Stomach smooth muscle (tissue), 2 donors: Measurements from ENCODE around the gene SRD5A1.

Experiments used
- H3K27ac ChIP-seq: one replicate; pipeline ENCODE4 v1.7.0; 2013; ENCODE audit warnings: mild to moderate bottlenecking, low read length, inconsistent platforms
- H3K27me3 ChIP-seq, 2 donors: one replicate each; pipeline ENCODE4 v1.7.0; 2013; ENCODE audit warnings: low read length in 2 of 2; ENCODE audit not compliant: insufficient read depth in 2 of 2, control insufficient read depth in 1 of 2
- H3K36me3 ChIP-seq, 2 donors: one replicate each; pipeline ENCODE4 v1.7.0; 2013; ENCODE audit warnings: low read length in 2 of 2; ENCODE audit not compliant: control insufficient read depth in 2 of 2, insufficient read depth in 2 of 2
- H3K4me1 ChIP-seq: one replicate; pipeline ENCODE4 v1.7.0; 2013; ENCODE audit warnings: low read length; ENCODE audit not compliant: control insufficient read depth, insufficient read depth
- H3K4me3 ChIP-seq, 2 donors: one replicate each; pipeline ENCODE4 v1.7.0; 2013; ENCODE audit warnings: low read length in 2 of 2
- H3K9ac ChIP-seq, 2 donors: one replicate each; pipeline ENCODE4 v1.7.0; 2013; ENCODE audit warnings: low read length in 2 of 2, mild to moderate bottlenecking in 1 of 2
- H3K9me3 ChIP-seq, 2 donors: one replicate each; pipeline ENCODE4 v1.7.0; 2013; ENCODE audit warnings: low read length in 2 of 2; ENCODE audit not compliant: control insufficient read depth in 2 of 2
- donor health status: healthy.
- donor health status: Pancreatic carcinoma.

Gene SRD5A1

DNA sequence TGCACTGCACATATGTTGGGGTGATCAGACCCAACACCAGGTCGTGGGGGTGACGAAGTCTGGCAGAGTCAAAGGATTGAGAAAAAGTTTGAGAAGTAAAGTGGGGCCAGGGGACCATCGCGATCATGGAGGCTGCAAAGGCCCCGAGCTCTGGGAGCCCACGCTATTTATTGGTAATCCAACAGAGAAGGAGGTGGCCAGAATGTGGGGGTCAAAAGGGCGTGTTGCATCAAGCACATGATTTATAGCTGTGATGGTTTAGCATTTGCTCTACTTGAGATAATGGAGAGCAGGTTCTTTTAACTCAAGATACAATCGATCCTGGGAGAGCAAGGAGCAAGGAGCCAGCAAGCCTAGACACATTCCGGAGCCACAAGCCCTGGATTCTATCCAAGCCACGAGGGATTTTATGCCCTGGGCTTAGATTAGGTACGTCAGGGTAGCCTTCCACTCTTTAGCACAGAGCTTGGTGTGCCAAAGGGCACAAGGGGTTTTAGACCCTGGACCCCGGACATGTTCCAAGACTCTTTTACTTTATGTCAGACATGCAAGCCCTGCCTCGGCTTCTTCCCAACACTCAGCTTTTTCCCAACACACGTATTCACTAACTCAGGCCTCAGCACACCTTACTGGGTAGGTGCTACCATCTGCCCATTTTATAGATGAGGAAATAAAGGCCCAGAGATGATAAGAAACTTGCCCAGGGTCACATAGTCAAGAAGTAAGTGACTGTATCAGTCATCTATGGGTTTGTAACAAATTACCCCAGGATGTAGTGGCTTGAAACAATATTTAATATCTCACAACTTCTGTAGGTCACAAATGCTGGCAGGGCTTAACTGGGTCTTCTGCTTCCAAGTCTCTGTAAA lies 39.9 kb upstream of the SRD5A1 start:
- no peak overlapping the region for H3K4me3 ChIP-seq
- peaks cover 8% of the 10 kb centered on the region for H3K4me1 ChIP-seq
- no peak overlapping the region for H3K9ac ChIP-seq
- no peaks in the 10 kb centered on the region for H3K9me3 ChIP-seq
- no peak overlapping the region for H3K27ac ChIP-seq
- H3K36me3 ChIP-seq: peaks cover 5 to 6% of the 10 kb centered on the region in 2 donors
- no peaks in the 10 kb centered on the region for H3K27me3 ChIP-seq

GRCh38 chr5:6594066-6594465 lies 39.2 kb upstream of the SRD5A1 start:
- Histone ChIP-seq H3K27ac (no peak overlapping the region), H3K27me3 (no peaks in the 10 kb centered on the region), H3K4me3 (no peak overlapping the region), H3K9ac (no peak overlapping the region), H3K9me3 (no peaks in the 10 kb centered on the region), H3K4me1 (peaks cover 12% of the 10 kb centered on the region), H3K36me3 (peaks cover 10 to 11% of the 10 kb centered on the region in 2 donors)

- H3K27me3 ChIP-seq: no peaks in the 10 kb centered on the region
Measured at GRCh38 chr5:6595405-6595804, 37.8 kb upstream of the SRD5A1 start.

GRCh38 chr5:6596388-6596787 lies 36.9 kb upstream of the SRD5A1 start:
- Histone ChIP-seq H3K9me3 (no peaks in the 10 kb centered on the region), H3K27ac (no peak overlapping the region), H3K4me3 (no peak overlapping the region), H3K36me3 (peaks cover 21% of the 10 kb centered on the region in 2 donors), H3K4me1 (peaks cover 12% of the 10 kb centered on the region), H3K27me3 (no peaks in the 10 kb centered on the region), H3K9ac (no peak overlapping the region)

More at GRCh38 chr5:6595405-6595804, 37.8 kb upstream of the SRD5A1 start:
- Histone ChIP-seq H3K4me3 (no peak overlapping the region), H3K9ac (no peak overlapping the region), H3K27ac (no peak overlapping the region), H3K36me3 (peaks cover 15 to 18% of the 10 kb centered on the region in 2 donors), H3K9me3 (no peaks in the 10 kb centered on the region), H3K4me1 (peaks cover 12% of the 10 kb centered on the region)

DNA sequence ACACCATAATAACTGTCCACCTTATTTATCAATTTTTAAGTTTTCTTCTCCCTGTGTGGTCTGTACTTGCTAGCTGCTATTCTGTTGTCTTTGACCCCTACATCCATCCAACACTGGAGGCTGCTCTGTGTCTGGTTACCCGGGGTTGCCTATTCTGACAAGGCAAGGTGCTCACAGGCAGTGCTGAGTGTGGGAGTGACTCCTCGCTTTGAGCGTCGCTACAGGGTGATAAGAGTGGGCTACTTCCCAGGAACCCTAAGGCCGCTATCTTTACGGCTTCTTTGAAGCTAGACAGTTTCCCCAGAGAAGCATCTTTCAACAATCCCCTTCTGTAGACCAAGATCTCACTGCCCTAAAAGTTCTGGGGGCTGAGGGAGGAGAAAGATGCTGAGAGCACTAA lies 35.7 kb upstream of the SRD5A1 start:
- Histone ChIP-seq H3K9ac (no peak overlapping the region), H3K36me3 (peaks cover 32 to 33% of the 10 kb centered on the region in 2 donors), H3K27ac (peak overlapping the region; percentile 60), H3K27me3 (no peaks in the 10 kb centered on the region), H3K9me3 (no peaks in the 10 kb centered on the region), H3K4me3 (no peak overlapping the region), H3K4me1 (peaks cover 12% of the 10 kb centered on the region)

- Histone ChIP-seq H3K36me3 (peaks cover 33 to 39% of the 10 kb centered on the region in 2 donors), H3K4me3 (peak overlapping the region in 1 of 2 donors; percentile 35), H3K9me3 (no peaks in the 10 kb centered on the region), H3K4me1 (peaks cover 12% of the 10 kb centered on the region), H3K27me3 (no peaks in the 10 kb centered on the region), H3K9ac (peak overlapping the region in 1 of 2 donors; percentile 47), H3K27ac (peak overlapping the region; percentile 74)
Measured at GRCh38 chr5:6598351-6598900, 34.8 kb upstream of the SRD5A1 start.

- Histone ChIP-seq H3K36me3 (peaks cover 44 to 50% of the 10 kb centered on the region in 2 donors), H3K27me3 (no peaks in the 10 kb centered on the region), H3K4me1 (peaks cover 12% of the 10 kb centered on the region), H3K4me3 (no peak overlapping the region), H3K9me3 (no peaks in the 10 kb centered on the region), H3K9ac (no peak overlapping the region), H3K27ac (no peak overlapping the region)
Measured at GRCh38 chr5:6599739-6600138, 33.5 kb upstream of the SRD5A1 start.

DNA sequence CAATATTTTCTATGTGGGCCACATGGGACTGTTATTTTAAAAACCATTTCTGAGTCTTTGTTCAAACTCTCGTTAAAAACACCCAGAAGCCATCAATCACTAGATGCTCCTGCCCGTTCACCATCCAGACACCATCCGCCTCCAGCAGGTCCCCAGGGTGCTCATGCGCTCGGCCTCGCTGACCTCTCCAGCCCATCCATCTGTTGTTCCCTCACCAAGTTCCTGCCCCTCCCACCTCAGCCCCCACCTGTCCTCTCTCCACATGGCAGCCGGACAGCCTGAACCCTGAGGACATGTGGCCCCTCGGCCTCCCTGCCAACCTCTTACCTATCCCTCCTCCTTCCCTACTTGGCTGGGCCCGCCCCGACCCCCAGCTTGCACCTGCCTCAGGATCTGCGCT lies 32.0 kb upstream of the SRD5A1 start:
- H3K36me3 ChIP-seq: peaks cover 52 to 57% of the 10 kb centered on the region in 2 donors
- no peaks in the 10 kb centered on the region for H3K9me3 ChIP-seq
- H3K27ac ChIP-seq: no peak overlapping the region
- H3K9ac ChIP-seq: no peak overlapping the region
- peaks cover 12% of the 10 kb centered on the region for H3K4me1 ChIP-seq
- no peak overlapping the region for H3K4me3 ChIP-seq
- H3K27me3 ChIP-seq: no peaks in the 10 kb centered on the region

- no peak overlapping the region for H3K4me3 ChIP-seq
- peaks cover 55 to 57% of the 10 kb centered on the region in 2 donors for H3K36me3 ChIP-seq
- peaks cover 12% of the 10 kb centered on the region for H3K4me1 ChIP-seq
- H3K9ac ChIP-seq: no peak overlapping the region
- H3K9me3 ChIP-seq: no peaks in the 10 kb centered on the region
- H3K27ac ChIP-seq: no peak overlapping the region
- no peaks in the 10 kb centered on the region for H3K27me3 ChIP-seq
Measured at GRCh38 chr5:6601816-6602215, 31.4 kb upstream of the SRD5A1 start.

DNA sequence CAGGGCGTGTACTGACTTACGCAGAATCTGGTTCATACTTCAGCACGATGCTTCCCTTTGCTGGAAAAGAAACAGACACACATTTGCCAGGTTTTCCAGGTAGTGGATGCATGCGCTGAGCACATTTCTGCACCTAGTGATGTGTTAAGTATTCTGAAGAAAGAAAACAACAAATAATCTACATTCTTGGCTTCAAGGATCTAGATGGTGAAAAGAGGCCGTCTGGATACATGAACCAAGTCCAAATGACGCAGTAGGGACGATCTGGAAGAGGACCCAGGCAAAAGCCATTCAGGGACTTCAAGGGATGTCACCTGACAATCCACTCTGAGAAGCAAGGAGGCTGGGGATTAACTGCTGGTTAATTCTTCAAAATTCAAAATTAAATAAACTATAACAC lies 30.8 kb upstream of the SRD5A1 start:
- Histone ChIP-seq H3K27ac (no peak overlapping the region), H3K4me1 (peaks cover 9% of the 10 kb centered on the region), H3K4me3 (no peak overlapping the region), H3K27me3 (no peaks in the 10 kb centered on the region), H3K9me3 (no peaks in the 10 kb centered on the region), H3K9ac (no peak overlapping the region), H3K36me3 (peaks cover 59 to 63% of the 10 kb centered on the region in 2 donors)

GRCh38 chr5:6603643-6604042 lies 29.6 kb upstream of the SRD5A1 start:
- H3K27me3 ChIP-seq: no peaks in the 10 kb centered on the region
- no peak overlapping the region for H3K4me3 ChIP-seq
- H3K36me3 ChIP-seq: peaks cover 63 to 71% of the 10 kb centered on the region in 2 donors
- no peak overlapping the region for H3K27ac ChIP-seq
- no peak overlapping the region for H3K9ac ChIP-seq
- H3K4me1 ChIP-seq: peaks cover 1% of the 10 kb centered on the region
- no peaks in the 10 kb centered on the region for H3K9me3 ChIP-seq
